Esophagus muscularis mucosa (tissue), 4 donors: ENCODE data around the gene LRMDA. TPM values are rescaled to one million over a fixed set of nuclear protein-coding genes. Genes with fewer than 3 reads are reported as not detected.

Experiments
- DNase-seq: peaks from one replicate; pipeline ENCODE4 v3.0.0-alpha.2; 2017; ENCODE audit errors: extremely low spot score
- H3K27ac ChIP-seq, 4 donors: fragments of 200-600 bp; sonication (generic); replicated peaks in 1 of 4; 1 replicate in 3 of 4; 2 replicates in 1 of 4; pipeline ENCODE4 v1.5.1; 2016 to 2019; ENCODE audit warnings: mild to moderate bottlenecking in 1 of 4
- H3K27me3 ChIP-seq, 4 donors: fragments of 200-600 bp; sonication (generic); one replicate each; pipeline versions ENCODE4 v1.5.1 to v1.6.0; 2016 to 2019
- H3K36me3 ChIP-seq, 4 donors: fragments of 200-600 bp; sonication (generic); one replicate each; pipeline ENCODE4 v1.5.1; 2016 to 2019
- H3K4me1 ChIP-seq, 4 donors: fragments of 200-600 bp; sonication (generic); one replicate each; pipeline ENCODE4 v1.5.1; 2016 to 2019
- H3K4me3 ChIP-seq, 4 donors: fragments of 200-600 bp; sonication (generic); 1 replicate in 2 of 4; 2 replicates in 2 of 4; pipeline ENCODE4 v1.5.1; 2016 to 2019; ENCODE audit warnings: mild to moderate bottlenecking in 4 of 4, moderate library complexity in 1 of 4
- H3K9me3 ChIP-seq, 4 donors: fragments of 200-600 bp; sonication (generic); 1 replicate in 3 of 4; 2 replicates in 1 of 4; pipeline ENCODE4 v1.5.1; 2016 to 2019
- CTCF ChIP-seq, 3 experiments: fragments of 200-600 bp in 2 of 3; fragments of 450-650 bp in 1 of 3; sonication (generic) in 2 of 3; IDR thresholded peaks; one replicate each; pipeline ENCODE4 v1.5.1; 2017 to 2019; ENCODE audit warnings: antibody characterized with exemption in 3 of 3, mild to moderate bottlenecking in 2 of 3, moderate library complexity in 1 of 3
- EP300 ChIP-seq: sonication (generic); formaldehyde crosslinking; IDR thresholded peaks from one replicate; pipeline ENCODE4 v1.6.1; 2017; ENCODE audit warnings: antibody characterized with exemption
- POLR2A ChIP-seq: fragments of 450-650 bp; IDR thresholded peaks from one replicate; pipeline ENCODE4 v1.6.1; 2017; ENCODE audit warnings: antibody characterized with exemption, moderate library complexity, mild to moderate bottlenecking, low read depth
- POLR2AphosphoS5 ChIP-seq, 2 donors: sonication (generic); formaldehyde crosslinking; IDR thresholded peaks; one replicate each; pipeline ENCODE4 v1.6.1; 2017; ENCODE audit warnings: antibody characterized with exemption in 2 of 2
- WGBS: methylation state at CpG from one replicate; pipeline ENCODE4 v1.1.5; 2018; 5-methylcytosine and 5-hydroxymethylcytosine counted together
- intact Hi-C: fragments of 100-400 bp; cut with DNase I; formaldehyde crosslinking; loops from one replicate; pipeline ENCODE4 v1.15.1; 2023
- total RNA-seq, 4 donors: library from RNA; depleted of rRNA; stranded (reverse); fragments of >200 nt; gene quantifications; one replicate each; pipeline versions ENCODE4 v1.1.0 to v1.2.1, GENCODE V29; 2016

The LRMDA gene
- total RNA-seq, 4 donors from 2014 or later, result 14.3 to 34.9 (median 26.5) TPM

GRCh38 chr10:76336213-76336963 is 905.0 kb downstream of the LRMDA start:
- WGBS, result 15% methylated on average over 1 of the region's 1 CpG
- intact Hi-C loops, result no loop called here
- peaks cover 8 to 61% (median 44%) of the 10 kb centered on the region in 4 donors for H3K4me1 ChIP-seq

GRCh38 chr10:76337641-76338040 is 906.2 kb downstream of the LRMDA start:
- Histone ChIP-seq H3K27me3 (no peaks in the 10 kb centered on the region), H3K27ac (peak overlapping the region in 1 of 4 donors; percentile 32), H3K9me3 (no peaks in the 10 kb centered on the region), H3K36me3 (no peaks in the 10 kb centered on the region), H3K4me1 (peaks cover 8 to 51% (median 36%) of the 10 kb centered on the region in 4 donors), H3K4me3 (no peak overlapping the region)
- no peak for DNase-seq
- 20% methylated on average over 1 of the region's 1 CpG for WGBS
- intact Hi-C loops, result no loop called here
- no peak for TF ChIP-seq POLR2A
- TF ChIP-seq EP300, result no peak
- no peak for TF ChIP-seq POLR2AphosphoS5 (IDR thresholded peaks at IDR 0.05)
- no peak for TF ChIP-seq CTCF (IDR thresholded peaks at IDR 0.05)

More at GRCh38 chr10:76336213-76336963, 905.0 kb downstream of the LRMDA start:
- H3K4me3 ChIP-seq, result no peak overlapping the region
- H3K9me3 ChIP-seq, result no peaks in the 10 kb centered on the region
- H3K27me3 ChIP-seq, result no peaks in the 10 kb centered on the region
- TF ChIP-seq POLR2A (no peak), CTCF (IDR thresholded peaks at IDR 0.05) (no peak), POLR2AphosphoS5 (IDR thresholded peaks at IDR 0.05) (no peak), EP300 (no peak)
- peak overlapping the region in 3 of 4 donors; percentile 1 to 32 (median 16) for H3K27ac ChIP-seq
- H3K36me3 ChIP-seq, result no peaks in the 10 kb centered on the region
- no peak for DNase-seq

- TF ChIP-seq POLR2AphosphoS5 (IDR thresholded peaks at IDR 0.05) (no peak), POLR2A (no peak), EP300 (no peak)
- DNase-seq, result no peak
- intact Hi-C loops, result no loop called here
- Histone ChIP-seq H3K4me1 (peaks cover 8 to 51% (median 36%) of the 10 kb centered on the region in 4 donors), H3K4me3 (no peak overlapping the region), H3K27ac (no peak overlapping the region), H3K27me3 (no peaks in the 10 kb centered on the region), H3K36me3 (no peaks in the 10 kb centered on the region), H3K9me3 (peaks cover 0 to 4% (median 0%) of the 10 kb centered on the region in 4 donors)
- WGBS, result 85% methylated on average over 2 of the region's 2 CpGs
These were observed 906.8 kb downstream of the LRMDA start for GRCh38 chr10:76338187-76338586.

GRCh38 chr10:76341740-76342139 is 910.3 kb downstream of the LRMDA start:
- Histone ChIP-seq H3K27me3 (no peaks in the 10 kb centered on the region), H3K9me3 (peaks cover 0 to 8% (median 0%) of the 10 kb centered on the region in 4 donors), H3K4me3 (no peak overlapping the region), H3K4me1 (peaks cover under 1 to 16% (median 12%) of the 10 kb centered on the region in 4 donors), H3K36me3 (no peaks in the 10 kb centered on the region), H3K27ac (no peak overlapping the region)
- no peak for DNase-seq
- WGBS, result 93% methylated on average over 2 of the region's 2 CpGs
- no peak for TF ChIP-seq CTCF (IDR thresholded peaks at IDR 0.05)
- no peak for TF ChIP-seq POLR2AphosphoS5 (IDR thresholded peaks at IDR 0.05)
- no peak for TF ChIP-seq EP300
- TF ChIP-seq POLR2A, result no peak
- intact Hi-C loops, result no loop called here

GRCh38 chr10:76342996-76343395 is 911.6 kb downstream of the LRMDA start:
- Histone ChIP-seq H3K27me3 (no peaks in the 10 kb centered on the region), H3K4me3 (no peak overlapping the region), H3K4me1 (peaks cover 0 to 4% (median 1%) of the 10 kb centered on the region in 4 donors), H3K9me3 (peaks cover 0 to 8% (median 0%) of the 10 kb centered on the region in 4 donors), H3K36me3 (no peaks in the 10 kb centered on the region), H3K27ac (no peak overlapping the region)
- intact Hi-C loops, result no loop called here
- no peak for DNase-seq
- TF ChIP-seq POLR2AphosphoS5 (IDR thresholded peaks at IDR 0.05) (no peak), CTCF (IDR thresholded peaks at IDR 0.05) (no peak), EP300 (no peak), POLR2A (no peak)
